ENCODE data around the gene GP9.

DNA sequence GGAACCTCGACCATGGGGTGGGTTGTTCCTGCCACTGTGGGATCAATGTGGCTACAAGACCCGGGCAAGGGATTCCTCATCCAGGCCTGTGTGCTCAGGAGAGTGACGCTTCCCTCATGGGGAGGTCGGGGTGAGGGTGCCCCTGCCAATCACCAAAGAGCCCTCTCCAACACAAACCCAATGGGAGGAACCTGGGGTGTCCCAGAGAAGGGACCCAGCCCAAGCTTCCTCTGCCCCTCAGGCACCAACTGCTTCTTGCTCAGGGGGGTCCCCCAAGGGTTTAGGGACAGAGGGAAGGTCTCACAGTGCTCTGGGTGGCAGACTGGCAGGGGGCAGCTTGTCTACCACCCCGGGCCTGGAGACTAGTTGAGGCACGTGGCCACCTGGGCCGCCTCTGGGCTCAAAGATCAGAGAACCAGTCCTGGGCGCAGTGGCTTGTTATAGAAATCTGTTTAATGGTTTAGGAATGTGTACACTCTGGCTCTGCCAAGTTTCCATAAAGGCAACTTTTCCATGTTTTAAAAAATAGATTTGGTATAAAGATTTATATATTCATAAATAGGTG, 26.6 kb downstream of the GP9 start:
- TF ChIP-seq CTCF (IDR thresholded peaks at IDR 0.05) (no peak), POLR2A (IDR thresholded peaks at IDR 0.05) (no peak)

All from testis (tissue), 2 donors.